Loucy (cell line): ENCODE results near the gene LTB.
A peak's percentile ranks its signal among the peaks of the same experiment; 100 is the strongest.

Experiments used
- H2AFZ ChIP-seq: fragments of 200-600 bp; sonication (generic); 2 replicates; pipeline ENCODE4 v1.6.0; 2016; ENCODE audit warnings: antibody characterized with exemption, mild to moderate bottlenecking, low read length, moderate library complexity
- H3F3A ChIP-seq: fragments of 200-600 bp; 2 replicates; pipeline ENCODE4 v1.6.0; 2016; ENCODE audit warnings: antibody characterized with exemption, low read depth, mild to moderate bottlenecking
- H3K27me3 ChIP-seq: fragments of 200-600 bp; sonication (generic); 2 replicates; pipeline ENCODE4 v1.6.1; 2014; ENCODE audit warnings: low read length, mild to moderate bottlenecking; ENCODE audit not compliant: insufficient read depth, poor library complexity, severe bottlenecking
- H3K36me3 ChIP-seq: fragments of 200-600 bp; sonication (generic); 2 replicates; pipeline ENCODE4 v1.6.1; 2016; ENCODE audit warnings: low read length; ENCODE audit not compliant: insufficient read depth
- H3K4me1 ChIP-seq: fragments of 200-600 bp; sonication (generic); 2 replicates; pipeline ENCODE4 v1.5.1; 2014; ENCODE audit warnings: low read length, mild to moderate bottlenecking; ENCODE audit not compliant: insufficient read depth, poor library complexity, severe bottlenecking
- H3K4me2 ChIP-seq: fragments of 200-600 bp; sonication (generic); 2 replicates; pipeline ENCODE4 v1.6.0; 2014; ENCODE audit warnings: antibody characterized with exemption, low read length, low read depth, mild to moderate bottlenecking; ENCODE audit not compliant: poor library complexity, severe bottlenecking
- H3K4me3 ChIP-seq: fragments of 200-600 bp; sonication (generic); 2 replicates; pipeline ENCODE4 v1.5.1; 2014; ENCODE audit warnings: low read length, mild to moderate bottlenecking, mixed read lengths; ENCODE audit not compliant: poor library complexity, severe bottlenecking
- H3K79me2 ChIP-seq: fragments of 200-600 bp; sonication (generic); 2 replicates; pipeline ENCODE4 v1.6.1; 2014; ENCODE audit warnings: low read length; ENCODE audit not compliant: insufficient read depth
- H3K9ac ChIP-seq: fragments of 200-600 bp; sonication (generic); 2 replicates; pipeline ENCODE4 v1.6.0; 2014; ENCODE audit warnings: mild to moderate bottlenecking, low read depth, low read length, moderate library complexity; ENCODE audit not compliant: poor library complexity, severe bottlenecking
- H3K9me2 ChIP-seq: fragments of 200-600 bp; sonication (generic); replicated peaks from 2 replicates; pipeline ENCODE4 v1.6.1; 2016; ENCODE audit warnings: low read depth, low read length, mixed read lengths
- H3K9me3 ChIP-seq: fragments of 200-600 bp; sonication (generic); 2 replicates; pipeline ENCODE4 v1.6.1; 2014; ENCODE audit warnings: mild to moderate bottlenecking, antibody characterized with exemption, low read length, low read depth; ENCODE audit not compliant: insufficient read depth
- H4K20me1 ChIP-seq: fragments of 200-600 bp; sonication (generic); 2 replicates; pipeline ENCODE4 v1.6.0; 2014; ENCODE audit warnings: antibody characterized with exemption, low read length, mild to moderate bottlenecking; ENCODE audit not compliant: insufficient read depth, poor library complexity, severe bottlenecking
- EZH2phosphoT487 ChIP-seq: fragments of 200-600 bp; IDR thresholded peaks from 2 replicates; pipeline ENCODE4 v1.6.1; 2018; ENCODE audit warnings: antibody characterized with exemption, mild to moderate bottlenecking, moderate library complexity, borderline replicate concordance
- TF ChIP-seq, protein P1 (sequence below): fragments of 200-600 bp; sonication (generic); conservative IDR thresholded peaks from 2 replicates; pipeline ENCODE4 v1.5.1; 2014; ENCODE audit warnings: mild to moderate bottlenecking, antibody characterized with exemption, low read length

Gene LTB

GRCh38 chr6:31585491-31585890 is 3.3 kb upstream of the LTB start:
- H3K4me3 ChIP-seq = peak overlapping the region; percentile 70
- no peaks in the 10 kb centered on the region for H3K9me3 ChIP-seq
- peak overlapping the region; percentile 85 for H3K9ac ChIP-seq
- H3K4me2 ChIP-seq = peak overlapping the region; percentile 93
- H3K4me1 ChIP-seq = peaks cover 68% of the 10 kb centered on the region
- H3K27me3 ChIP-seq = no peaks in the 10 kb centered on the region
- peaks cover 3% of the 10 kb centered on the region; the same call in 1 of the 2 replicates for H3F3A ChIP-seq
- H3K9me2 ChIP-seq = no peaks in the 10 kb centered on the region
- no peaks in the 10 kb centered on the region for H4K20me1 ChIP-seq
- no peaks in the 10 kb centered on the region for H3K36me3 ChIP-seq
- peaks cover 49% of the 10 kb centered on the region for H3K79me2 ChIP-seq
- TF ChIP-seq, protein P1, sequence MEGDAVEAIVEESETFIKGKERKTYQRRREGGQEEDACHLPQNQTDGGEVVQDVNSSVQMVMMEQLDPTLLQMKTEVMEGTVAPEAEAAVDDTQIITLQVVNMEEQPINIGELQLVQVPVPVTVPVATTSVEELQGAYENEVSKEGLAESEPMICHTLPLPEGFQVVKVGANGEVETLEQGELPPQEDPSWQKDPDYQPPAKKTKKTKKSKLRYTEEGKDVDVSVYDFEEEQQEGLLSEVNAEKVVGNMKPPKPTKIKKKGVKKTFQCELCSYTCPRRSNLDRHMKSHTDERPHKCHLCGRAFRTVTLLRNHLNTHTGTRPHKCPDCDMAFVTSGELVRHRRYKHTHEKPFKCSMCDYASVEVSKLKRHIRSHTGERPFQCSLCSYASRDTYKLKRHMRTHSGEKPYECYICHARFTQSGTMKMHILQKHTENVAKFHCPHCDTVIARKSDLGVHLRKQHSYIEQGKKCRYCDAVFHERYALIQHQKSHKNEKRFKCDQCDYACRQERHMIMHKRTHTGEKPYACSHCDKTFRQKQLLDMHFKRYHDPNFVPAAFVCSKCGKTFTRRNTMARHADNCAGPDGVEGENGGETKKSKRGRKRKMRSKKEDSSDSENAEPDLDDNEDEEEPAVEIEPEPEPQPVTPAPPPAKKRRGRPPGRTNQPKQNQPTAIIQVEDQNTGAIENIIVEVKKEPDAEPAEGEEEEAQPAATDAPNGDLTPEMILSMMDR = peak; percentile 73
- TF ChIP-seq EZH2phosphoT487 = no peak
- H2AFZ ChIP-seq = no peak overlapping the region

DNA sequence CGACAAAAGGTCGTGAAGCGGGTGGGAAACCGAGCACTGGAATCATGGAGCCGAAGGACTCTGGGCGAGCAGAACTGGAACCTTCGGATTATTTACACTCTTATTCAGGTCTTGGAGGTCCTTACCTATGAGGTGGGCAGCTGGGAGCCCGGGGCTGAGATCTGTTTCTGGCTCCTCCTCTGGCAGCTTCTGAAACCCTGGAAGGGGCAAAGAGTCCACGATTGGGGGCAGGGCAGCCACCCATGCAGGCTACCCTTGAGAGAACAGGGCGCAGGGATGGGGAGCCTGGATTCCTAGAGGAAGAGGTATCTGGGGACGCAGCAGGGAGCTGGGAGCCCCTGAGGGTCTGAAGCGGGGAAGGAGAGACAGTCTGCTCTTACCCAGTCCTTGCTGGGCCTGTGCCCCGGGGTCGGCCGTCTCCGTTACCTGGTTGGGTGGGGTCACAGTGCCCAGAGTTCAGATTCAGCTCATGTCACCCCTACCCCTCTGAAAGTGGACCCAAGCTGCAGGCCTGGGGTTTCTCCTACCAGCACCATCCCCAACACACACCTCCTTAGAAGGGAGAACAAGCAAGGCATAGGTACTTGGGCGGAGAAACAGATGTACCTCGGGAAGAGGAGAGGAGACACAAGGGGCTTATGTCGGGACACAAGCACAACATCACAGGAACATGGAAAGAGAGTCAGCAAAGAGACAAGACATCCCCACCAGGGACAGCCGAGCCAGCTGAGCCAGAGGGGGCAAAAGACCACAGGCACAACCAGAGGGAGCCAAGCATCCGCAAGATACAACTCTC is 592 bp downstream of the LTB start:
- H3K4me3 ChIP-seq = peak overlapping the region; percentile 99
- peak overlapping the region; percentile 77 for H2AFZ ChIP-seq
- H4K20me1 ChIP-seq = no peaks in the 10 kb centered on the region
- peak overlapping the region; percentile 92 for H3K4me2 ChIP-seq
- peak overlapping the region; percentile 100 for H3K9ac ChIP-seq
- no peak for TF ChIP-seq EZH2phosphoT487
- no peaks in the 10 kb centered on the region for H3K9me2 ChIP-seq
- no peaks in the 10 kb centered on the region for H3K9me3 ChIP-seq
- H3K27me3 ChIP-seq = no peaks in the 10 kb centered on the region
- H3K4me1 ChIP-seq = peaks cover 60% of the 10 kb centered on the region
- peaks cover 19% of the 10 kb centered on the region for H3K79me2 ChIP-seq
- H3K36me3 ChIP-seq = no peaks in the 10 kb centered on the region
- H3F3A ChIP-seq = no peaks in the 10 kb centered on the region

DNA sequence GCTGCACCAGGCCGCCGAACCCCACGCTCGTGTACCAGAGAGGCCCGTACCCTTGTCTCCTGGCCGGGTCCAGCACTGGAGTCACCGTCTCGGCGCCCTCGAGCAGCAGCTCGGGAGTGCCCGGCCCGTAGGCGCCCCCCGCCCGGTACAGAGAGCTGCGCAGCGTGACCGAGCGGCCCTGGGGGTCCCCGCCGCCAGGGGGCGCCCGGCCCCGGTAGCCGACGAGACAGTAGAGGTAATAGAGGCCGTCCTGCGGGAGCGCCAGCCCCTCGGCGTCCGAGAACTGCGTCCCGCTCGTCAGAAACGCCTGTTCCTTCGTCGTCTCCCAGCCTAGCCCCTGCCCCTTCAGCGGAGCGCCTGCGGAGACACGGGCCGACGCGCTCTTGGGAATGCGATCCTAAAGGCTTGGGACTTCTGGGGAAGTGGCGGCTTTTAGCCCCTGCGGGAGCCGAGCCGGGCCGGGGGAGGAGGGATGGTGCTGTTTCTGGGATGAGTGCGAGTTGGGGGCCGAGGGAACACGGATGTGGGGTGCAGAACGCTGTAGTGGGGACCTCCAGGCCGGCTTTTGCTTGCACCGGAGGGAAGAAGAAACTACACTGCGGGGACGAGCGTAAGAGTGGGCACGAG is 1.3 kb downstream of the LTB start:
- H3K36me3 ChIP-seq = no peaks in the 10 kb centered on the region
- no peaks in the 10 kb centered on the region for H4K20me1 ChIP-seq
- H3K9me3 ChIP-seq = no peaks in the 10 kb centered on the region
- no peak for TF ChIP-seq EZH2phosphoT487
- TF ChIP-seq, protein P1 = peak; percentile 82
- H3K4me1 ChIP-seq = peaks cover 61% of the 10 kb centered on the region
- no peaks in the 10 kb centered on the region for H3F3A ChIP-seq
- H3K79me2 ChIP-seq = peaks cover 19% of the 10 kb centered on the region
- H3K4me3 ChIP-seq = peak overlapping the region; percentile 99
- H2AFZ ChIP-seq = peak overlapping the region; percentile 83
- H3K4me2 ChIP-seq = peak overlapping the region; percentile 92
- H3K9me2 ChIP-seq = no peaks in the 10 kb centered on the region
- H3K9ac ChIP-seq = peak overlapping the region; percentile 100
- no peaks in the 10 kb centered on the region for H3K27me3 ChIP-seq
